A172 (cell line): ENCODE measurements around the gene TRIM46. TPM values are rescaled to one million over a fixed set of nuclear protein-coding genes. Genes with fewer than 3 reads are reported as not detected.
"Not testable (repeated sequence)": the region's sequence is repeated elsewhere in the genome, so short reads cannot be mapped to it uniquely, and the experiment has no call there.

Experiments
- DNase-seq: peaks from one replicate; pipeline ENCODE4 v3.0.0-alpha.2; 2015; ENCODE audit warnings: low spot score
- total RNA-seq: library from RNA; depleted of rRNA; stranded (reverse); fragments of >200 nt; shearing (Covaris generic); gene quantifications from 2 replicates; pipeline ENCODE4 v1.2.3, GENCODE V29; 2014

The TRIM46 gene
- total RNA-seq, 1 experiment from 2014 or later: 1.1 TPM

DNA sequence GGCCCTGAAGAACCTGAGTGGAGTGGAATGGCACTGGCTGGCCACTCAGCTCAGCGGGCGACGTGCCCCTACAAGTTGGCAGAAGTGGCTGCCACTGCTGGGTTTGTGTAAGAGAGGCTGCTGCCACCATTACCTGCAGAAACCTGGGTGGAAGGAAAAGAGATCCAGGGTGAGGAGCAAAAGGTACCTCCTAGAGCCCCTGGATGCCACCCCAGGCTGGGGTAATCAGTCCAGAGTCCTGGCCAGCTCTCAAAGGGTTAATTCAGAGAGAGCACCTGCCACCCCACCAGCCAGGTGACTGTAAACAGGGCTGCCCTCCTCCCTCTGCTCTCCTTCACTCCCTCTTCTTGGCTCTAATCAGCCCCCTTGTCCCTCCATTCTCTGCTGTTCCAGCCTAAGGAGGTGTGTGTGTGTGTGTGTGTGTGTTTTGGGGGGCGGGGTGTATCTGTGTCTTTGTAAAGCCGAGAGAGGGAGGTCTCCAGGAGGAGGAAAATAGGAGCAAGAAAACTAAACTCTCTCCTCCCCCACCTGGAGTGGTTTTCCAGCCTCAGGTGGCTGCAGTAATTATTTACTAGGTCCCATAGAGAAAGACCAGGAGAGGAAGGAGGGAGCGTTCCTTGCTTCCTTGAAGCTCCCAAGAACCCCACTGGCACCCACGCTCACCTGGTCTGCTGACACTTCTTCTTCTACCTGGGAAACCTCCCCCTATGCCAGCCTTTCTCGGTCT lies 12.6 kb downstream of the TRIM46 start:
- DNase-seq: no peak

DNA sequence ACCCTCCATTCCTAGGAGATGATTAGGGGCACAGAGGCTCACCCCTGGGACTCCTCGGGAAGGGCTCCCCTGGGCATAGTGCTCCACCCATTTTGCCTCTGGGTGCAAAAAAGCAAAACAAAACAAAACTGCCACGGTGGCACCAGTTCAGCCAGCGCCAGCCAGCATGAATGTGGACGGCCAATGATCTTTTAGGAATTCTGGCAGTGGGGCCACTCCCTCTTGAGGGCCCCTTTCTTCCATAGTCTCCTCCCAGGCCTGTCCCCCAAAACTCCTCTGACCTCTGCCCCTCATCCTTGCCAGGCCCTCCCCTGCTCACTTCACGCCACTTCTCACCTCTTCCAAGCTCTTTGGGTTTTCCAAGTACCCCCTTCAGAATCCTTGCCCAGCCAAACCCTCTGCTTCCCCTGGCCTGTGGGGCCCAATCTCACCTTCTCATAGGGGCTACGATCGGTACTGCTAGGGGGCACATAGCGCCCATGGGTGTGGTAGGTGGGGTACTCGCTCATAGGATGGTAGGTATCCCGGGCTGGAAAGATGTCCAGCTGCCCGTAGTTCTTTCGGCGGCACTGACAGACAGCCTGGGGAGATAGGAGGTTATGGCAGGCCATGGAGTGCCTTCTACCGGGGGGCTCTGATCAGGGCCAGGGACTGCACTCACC lies 13.3 kb downstream of the TRIM46 start:
- DNase-seq: no peak

DNA sequence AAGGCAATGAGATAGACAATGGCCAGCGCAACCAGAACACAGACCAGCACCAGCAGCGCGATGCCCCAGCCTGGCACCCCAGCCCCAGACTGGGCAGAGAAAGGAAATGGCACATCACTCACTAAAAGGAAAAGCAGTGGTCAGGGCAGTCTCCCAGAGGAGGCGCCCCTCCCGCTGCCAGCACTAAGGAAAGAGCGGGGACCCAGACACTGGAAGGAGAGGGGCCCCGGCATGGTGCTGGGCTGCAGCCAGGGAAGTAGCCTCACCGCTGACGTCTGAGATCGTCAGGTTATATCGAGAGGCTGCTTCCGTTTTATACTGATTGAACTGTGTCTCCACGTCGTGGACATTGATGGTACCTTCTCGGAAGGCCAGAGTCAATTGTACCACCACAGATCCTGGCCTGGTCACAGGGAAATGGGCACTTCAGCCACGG lies 13.8 kb downstream of the TRIM46 start:
- no peak for DNase-seq

DNA sequence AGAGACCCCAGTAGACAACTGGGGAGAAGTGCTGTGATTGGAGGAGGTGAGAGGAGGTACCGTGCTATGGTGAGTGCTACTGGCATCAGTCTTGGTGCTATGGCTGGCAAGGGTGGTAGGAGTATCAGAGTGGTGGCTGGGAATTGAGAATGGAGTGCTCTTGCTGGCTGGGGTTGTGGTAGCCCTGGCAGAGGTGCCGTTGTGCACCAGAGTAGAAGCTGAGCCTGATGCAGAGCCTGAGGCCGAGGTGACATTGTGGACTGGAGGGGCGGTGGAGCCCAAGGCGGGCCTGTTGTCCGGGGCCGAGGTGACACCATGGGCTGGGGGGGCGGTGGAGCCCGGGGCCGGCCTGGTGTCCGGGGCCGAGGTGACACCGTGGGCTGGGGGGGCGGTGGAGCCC lies 14.6 kb downstream of the TRIM46 start:
- DNase-seq: no peak

DNA sequence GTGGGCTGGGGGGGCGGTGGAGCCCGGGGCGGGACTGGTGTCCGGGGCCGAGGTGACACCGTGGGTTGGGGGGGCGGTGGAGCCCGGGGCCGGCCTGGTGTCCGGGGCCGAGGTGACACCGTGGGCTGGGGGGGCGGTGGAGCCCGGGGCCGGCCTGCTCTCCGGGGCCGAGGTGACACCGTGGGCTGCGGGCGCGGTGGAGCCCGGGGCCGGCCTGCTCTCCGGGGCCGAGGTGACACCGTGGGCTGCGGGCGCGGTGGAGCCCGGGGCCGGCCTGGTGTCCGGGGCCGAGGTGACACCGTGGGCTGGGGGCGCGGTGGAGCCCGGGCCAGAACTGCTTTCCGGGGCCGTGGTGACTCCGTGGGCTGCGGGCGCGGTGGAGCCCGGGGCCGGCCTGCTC lies 16.3 kb downstream of the TRIM46 start:
- not testable (repeated sequence) for DNase-seq

DNA sequence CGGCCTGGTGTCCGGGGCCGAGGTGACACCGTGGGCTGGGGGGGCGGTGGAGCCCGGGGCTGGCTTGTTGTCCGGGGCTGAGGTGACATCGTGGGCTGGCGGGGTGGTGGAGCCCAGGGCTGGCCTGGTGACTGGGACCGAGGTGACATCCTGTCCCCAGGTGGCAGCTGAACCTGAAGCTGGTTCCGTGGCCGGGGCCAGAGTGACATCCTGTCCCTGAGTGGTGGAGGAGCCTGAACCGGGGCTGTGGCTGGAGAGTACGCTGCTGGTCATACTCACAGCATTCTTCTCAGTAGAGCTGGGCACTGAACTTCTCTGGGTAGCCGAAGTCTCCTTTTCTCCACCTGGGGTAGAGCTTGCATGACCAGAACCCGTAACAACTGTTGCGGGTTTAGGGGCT lies 18.3 kb downstream of the TRIM46 start:
- DNase-seq: no peak

DNA sequence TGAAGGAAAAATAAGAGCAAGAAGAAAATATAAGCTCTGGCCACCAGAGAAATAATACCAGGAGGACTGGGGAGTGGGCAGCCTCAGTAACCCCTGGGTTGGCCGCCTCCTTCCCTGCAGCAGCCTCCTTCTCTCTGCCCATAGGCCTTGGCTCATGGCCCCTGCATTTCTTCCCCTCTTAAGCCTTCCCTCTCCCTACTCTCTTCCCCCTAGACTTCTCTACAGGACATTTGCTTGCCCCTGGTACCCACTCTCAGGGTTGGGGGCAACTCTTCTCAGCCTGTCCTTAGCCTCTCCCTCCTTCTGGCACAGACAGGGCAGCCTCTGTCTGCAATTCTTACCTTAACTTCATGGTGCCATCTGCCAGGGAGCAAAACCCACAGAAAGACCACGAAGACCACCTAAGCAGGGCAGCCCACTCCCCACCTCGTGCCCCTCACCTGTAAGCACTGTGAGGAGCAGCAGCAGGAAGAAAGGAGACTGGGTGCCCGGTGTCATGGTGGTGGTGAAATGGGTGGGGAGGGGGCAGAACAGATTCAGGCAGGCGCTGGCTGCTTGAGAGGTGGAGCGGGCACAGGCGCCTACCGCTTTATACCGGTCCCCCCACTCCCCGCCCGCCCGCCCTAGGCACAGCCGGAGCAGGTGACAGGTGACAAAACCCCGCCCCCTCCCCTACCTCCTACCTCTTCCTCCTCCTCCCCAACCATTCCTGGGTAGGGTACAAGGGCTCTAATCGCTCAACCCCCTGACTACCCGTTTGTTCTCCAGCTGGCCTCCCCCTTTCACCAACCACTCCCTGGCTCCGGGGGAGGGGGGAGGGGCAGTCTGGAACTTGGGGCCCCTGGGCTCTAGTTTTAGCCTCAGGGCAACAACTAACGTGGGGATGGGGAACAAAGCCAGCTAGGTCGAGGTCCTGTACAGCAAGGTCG lies 19.0 kb downstream of the TRIM46 start:
- DNase-seq: peak; percentile 25

DNA sequence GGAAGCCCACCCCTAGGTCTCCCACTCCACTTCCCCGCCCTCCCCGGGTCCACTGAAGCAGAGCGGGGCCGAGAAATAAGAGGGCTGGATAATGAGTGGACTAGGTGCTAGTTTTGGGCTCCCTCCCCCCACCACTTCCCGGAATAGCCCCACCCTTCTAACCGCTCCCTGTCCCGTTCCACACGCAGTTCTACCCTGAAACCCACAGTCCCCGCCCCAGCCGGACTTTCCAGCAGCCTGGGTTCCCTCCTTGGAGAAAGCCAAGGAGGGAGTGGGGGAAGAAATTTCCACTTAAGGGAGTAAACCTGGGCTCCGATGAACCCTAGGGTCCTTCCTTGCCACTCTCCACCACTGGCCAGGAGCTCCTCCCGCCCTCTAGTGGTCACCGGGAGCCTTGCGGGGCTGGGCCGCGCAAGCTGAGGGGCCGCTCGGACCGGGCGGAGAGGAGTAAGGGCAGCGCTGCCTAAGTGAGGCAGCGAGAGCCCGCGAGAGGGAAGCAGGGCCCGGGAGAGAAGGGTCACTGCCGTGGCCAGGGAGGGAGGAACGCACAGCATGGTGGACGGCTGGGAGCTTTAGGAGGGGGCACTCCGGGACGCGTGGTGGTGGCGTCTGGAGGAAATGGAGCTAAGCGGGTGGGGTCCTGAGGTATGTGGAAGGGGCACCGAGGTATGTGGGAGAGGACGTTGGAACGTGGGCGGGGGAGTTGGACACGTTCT lies 19.8 kb downstream of the TRIM46 start:
- DNase-seq: peak; percentile 91

DNA sequence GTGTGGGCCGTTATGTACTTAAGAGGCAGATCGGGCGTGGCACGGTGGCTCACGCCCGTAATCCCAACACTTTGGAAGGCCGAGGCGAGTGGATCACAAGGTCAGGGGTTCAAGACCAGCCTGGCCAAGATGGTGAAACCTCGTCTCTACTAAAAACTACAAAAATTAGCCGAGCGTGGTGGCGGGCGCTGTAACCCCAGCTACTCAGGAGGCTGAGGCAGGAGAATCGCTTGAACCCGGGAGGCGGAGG lies 20.3 kb downstream of the TRIM46 start:
- DNase-seq: not testable (repeated sequence)

DNA sequence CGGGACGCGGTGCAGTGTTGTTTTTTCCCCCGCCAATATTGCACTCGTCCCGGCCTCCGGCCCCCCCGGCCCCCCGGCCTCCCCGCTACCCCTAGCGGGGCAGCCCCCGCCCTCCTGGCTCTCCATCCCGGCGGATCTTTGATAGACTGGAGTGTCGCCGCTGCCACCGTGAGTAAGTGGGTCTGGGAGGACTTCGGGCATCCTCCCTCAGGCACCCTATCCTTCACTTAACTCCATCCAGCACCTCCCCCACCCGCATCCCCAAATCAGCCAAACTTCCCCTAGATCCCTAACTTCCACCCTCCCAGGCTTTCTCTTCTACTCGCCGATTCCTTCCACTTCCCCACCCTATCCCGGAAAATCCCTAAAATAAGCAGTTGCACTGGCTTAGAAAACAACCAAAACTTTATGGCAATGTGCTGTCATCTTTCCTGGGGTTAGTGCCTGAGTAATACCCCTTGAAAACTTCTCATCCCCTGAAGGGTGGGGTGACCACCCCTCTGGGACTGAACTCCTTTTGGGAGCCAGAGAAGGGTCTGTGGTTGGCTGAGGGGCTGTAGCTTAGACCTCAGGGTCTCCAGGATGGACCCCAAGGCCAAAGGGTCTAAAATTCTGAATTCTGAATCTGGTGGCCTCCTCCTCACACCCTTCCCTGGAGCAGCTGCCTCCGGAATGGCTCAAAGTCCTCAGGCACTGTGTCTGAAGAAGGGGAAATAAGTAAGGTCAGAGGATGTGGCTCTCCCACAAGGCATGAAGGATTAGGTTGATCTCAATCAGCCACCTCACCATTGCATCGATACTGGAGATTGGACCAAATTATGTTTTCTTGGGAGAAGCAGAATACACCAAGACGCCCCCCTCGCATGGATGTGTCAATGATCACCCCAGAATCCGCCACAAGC lies 21.8 kb downstream of the TRIM46 start:
- no peak for DNase-seq

DNA sequence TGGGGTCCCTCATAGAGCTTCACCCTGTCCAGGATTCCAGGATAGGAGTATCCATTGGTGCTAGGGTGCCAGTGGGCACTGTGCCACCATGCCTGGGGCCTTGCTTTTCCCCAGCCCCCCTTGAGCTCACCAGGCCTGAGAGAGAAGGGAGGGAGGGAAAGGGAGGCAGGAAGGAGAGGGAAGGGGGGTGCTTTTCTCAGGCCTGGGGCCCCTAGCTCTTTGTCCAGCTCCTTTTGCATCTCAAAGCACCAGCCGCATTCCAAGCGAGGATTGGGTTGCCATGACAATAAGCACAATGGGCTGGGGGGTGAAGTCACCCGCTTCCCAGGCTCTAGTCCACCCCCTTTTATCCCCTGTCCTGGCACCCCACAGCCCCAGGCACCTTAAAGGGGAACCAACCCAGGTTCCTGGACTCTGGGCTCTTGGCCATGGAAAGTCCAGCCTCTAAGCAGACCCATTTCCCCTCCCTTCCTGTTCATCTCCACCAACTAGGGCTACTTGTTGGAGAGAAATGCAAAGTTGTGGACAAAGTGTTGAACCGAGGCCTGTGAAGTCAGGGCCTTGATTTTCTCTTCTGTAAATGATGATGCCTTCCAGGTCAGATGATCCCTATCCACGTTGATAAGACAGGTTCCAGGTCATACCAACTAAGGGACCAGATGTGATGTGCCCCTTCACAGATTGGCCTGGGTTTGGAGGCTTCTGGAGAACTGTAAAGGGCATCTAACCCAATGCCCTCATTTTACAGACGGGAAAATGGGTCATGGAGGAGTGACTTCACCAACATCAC lies 22.6 kb downstream of the TRIM46 start:
- DNase-seq: no peak

DNA sequence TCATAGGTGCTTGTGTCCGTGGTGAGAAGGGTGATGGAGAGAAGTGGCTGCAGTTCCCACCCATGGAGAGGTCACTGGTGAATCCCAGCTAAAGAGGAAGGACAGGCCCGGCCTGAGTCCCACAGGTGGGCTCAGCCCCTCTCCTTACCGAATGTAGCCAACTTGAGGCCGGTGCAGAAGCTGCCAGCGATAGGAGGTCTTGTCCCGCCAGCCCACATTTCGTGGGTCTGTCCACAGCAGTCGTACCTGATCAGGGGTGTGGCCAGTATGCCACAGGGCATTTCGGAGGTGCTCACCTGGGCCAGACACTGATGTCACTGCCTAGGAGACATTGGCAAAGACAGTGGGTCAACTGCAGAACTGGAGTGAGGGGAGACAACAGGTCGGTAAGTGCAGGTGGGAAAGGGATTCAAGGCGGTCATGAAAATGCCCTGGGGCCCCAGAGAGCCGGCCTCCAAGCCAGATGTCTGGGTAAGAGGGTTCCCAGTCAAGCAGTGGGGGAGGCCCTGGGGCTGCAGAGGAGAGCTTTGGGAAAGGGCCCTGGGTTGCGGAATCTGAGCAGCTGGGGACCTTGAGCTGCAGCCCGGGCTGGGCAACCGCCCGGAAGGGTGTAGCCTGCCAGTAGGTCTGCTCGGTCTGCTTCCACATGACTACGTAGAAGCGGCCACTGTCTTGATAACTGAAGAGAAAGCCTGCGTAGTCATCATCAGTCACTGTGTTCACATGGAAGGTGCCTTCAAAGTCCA lies 23.4 kb downstream of the TRIM46 start:
- no peak for DNase-seq

DNA sequence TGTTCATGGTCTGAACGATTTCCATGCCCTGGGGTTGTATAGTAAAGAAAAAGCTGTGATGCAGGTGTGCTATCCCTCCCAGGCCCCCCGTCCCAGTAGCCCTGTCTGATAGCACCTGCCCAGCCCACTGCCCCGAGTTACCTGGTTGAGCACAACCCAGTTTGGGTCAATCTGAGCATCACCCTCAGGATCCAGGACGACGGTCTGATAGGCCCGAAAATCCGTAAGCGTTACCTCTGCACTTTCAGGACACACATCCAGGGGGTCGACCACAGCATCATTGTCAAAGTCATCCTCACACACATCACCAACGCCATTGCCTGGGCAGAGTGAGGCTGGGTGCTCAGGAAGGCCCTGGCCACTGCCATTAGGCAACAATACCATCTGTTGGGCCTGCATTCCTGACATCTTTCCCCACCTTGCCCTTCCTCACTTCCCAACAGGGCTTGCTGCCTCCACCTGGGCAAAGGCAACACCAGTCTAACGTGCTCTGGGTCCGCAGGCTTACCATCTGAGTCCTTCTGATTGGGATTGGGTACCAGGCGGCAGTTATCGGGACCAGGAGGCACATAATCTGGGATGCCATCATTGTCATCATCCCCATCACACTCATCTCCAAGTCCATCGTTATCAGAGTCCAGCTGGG lies 24.4 kb downstream of the TRIM46 start:
- no peak for DNase-seq

DNA sequence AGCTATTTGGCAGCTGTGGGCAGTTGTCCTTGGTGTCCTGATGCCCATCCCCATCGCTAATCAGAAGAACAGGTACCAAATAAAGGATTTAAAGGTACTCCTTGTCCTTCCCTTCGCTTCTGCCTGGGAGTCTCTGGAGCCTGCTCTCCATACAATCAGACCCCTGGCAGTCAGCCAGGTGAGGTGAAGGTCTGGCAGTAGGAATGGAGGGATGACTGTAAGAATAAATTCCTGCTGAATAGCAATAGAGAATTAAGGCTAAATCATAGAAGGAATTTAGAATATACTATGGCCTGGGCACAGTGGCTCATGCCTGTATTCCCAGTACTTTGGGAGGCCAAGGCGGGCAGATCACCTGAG lies 24.9 kb downstream of the TRIM46 start:
- DNase-seq: no peak

DNA sequence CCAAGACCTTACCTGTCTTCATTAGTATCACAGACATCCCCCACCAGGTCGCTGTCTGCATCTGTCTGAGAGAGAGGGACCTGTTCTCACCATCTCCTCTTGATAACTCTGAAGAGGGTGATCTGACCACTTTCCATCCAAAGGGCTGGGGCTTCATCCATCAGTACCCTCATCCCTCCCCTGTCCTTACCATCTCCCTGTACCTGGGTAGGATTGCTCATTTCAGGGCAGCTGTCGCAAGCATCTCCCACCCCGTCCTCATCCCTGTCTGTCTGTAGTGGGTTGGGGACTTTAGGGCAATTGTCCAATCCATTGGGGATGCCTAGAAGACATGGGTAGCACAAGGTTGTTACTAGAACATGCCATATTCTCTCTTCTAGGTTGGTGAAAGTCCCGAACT lies 26.1 kb downstream of the TRIM46 start:
- no peak for DNase-seq

DNA sequence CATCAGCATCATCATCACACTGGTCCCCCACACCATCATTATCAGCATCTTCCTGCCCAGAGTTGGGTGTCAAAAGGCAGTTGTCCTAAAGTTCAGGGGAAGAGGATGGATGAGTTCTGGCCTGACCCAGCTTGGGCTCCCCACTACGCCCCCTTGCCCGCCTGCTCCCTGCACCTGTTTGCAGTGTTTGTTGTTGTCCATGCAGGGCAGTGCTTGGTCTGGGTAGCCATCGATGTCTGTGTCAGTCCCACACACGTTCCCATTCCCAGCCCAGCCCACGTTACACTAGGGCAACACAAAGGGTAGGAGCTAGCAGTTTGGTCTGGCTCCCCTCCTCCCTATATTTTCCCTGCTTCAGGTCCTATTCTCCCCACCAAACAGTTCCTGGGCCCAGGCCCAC lies 27.3 kb downstream of the TRIM46 start:
- DNase-seq: no peak

DNA sequence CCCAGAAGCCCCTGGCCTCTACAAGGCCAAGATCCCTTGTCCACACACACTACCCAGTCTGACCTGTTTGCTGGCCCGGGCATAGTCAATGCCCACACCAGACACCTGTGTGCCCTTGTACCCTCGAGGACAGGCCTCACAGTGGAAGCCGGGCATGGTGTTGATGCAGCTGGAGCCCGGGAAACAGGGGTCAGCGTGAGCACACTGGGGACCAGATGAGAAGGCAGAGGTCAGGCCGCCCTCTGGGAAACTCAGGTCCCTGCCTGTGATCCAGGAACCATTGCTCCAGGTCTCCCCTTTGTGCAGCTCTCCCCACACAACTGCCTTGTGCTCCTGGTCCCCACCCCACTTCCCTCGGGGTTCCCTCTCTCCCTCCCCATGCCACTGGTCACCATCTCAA lies 28.5 kb downstream of the TRIM46 start:
- DNase-seq: no peak

DNA sequence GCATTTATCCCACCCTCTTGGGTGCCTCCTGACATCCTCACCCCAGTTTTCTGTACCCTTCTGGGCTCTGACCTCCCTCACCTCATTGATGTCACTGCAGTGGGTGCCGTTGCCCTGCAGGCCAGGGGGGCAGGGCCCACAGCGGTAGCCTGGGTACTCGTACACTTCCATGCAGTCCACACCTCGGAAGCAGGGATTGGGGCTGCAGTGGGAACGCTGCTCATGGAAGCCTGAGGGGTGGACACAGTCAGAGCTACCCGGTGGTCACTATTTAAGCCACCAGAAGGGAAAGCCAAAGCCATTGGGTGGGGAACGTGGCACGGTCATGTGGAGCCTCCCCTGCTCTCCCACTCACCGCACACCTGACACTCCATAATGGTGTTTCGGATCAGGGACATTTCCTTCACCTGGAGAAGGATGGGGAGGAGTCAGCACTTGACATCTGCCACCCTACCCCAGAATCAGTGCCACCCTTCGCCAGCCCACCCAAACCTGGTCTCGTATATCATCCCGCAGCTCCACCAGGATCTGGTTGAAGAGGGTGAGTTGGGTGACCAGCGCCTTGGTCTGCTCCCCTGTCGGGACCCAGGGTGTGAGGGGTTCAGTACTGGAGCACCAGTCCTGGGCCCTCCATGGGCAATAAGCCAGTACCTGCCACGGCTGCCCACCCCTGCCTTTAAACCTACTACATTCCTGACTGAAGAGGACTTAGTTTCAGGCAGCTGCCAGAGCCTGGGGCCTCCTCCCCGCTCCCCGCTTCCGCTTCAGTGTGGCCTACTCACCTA lies 29.3 kb downstream of the TRIM46 start:
- no peak for DNase-seq
